ENCODE data around the gene TIMP3.

TIMP3 gene

DNA sequence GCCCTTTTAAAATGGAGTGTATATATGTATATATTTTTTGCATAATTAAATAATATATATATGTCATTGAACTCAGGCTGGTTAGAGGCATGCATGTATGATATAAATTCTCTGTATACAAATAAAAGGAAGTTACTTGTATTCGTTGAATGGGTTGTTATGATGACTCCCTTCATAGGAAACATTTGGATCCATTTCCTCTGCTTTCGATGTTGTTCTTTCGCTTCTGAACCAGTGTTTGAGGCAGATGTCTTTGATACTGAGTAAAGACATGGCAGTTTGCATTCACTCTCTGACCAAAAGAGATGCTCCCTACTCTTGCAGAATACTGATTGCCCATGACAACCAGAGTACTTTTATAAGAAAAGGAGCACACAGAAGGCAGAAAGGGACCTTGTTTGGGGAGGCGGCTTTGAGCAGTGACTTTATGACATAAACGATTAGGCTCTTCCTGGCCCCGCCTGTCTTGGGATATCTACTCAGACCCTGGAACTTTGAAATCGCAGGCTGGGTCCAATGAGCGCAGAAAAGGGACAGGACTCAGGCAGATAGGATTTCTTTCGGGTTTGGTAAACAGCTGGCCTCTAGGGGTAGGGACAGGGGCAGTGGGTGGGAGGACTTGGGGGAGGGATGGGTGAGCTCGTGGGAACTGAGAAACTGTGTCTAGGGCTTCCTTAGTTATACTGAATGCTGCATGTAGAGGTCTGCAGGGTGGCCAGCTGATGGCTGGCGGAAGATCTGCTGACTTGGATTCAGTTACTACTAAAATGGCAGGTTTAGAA is 23.2 kb downstream of the TIMP3 start:
- no peak overlapping the region for H3K27ac ChIP-seq (ENCODE audit: low read length)
- no peaks in the 10 kb centered on the region for H3K9me3 ChIP-seq (ENCODE audit: control insufficient read depth in 1 of 2, low read length in 2 of 2)
- no peak overlapping the region for H3K4me3 ChIP-seq (ENCODE audit: low read depth in 1 of 2, low read length in 2 of 2)
- peaks cover 18 to 68% of the 10 kb centered on the region in 2 donors for H3K4me1 ChIP-seq (ENCODE audit: control insufficient read depth in 1 of 2, insufficient read depth in 2 of 2, low read length in 2 of 2)
- H3K27me3 ChIP-seq (ENCODE audit: low read depth, low read length), result no peaks in the 10 kb centered on the region
- H3K36me3 ChIP-seq (ENCODE audit: control insufficient read depth in 1 of 2, insufficient read depth in 2 of 2, low read length in 2 of 2), result peaks cover 0 to 4% of the 10 kb centered on the region in 2 donors

DNA sequence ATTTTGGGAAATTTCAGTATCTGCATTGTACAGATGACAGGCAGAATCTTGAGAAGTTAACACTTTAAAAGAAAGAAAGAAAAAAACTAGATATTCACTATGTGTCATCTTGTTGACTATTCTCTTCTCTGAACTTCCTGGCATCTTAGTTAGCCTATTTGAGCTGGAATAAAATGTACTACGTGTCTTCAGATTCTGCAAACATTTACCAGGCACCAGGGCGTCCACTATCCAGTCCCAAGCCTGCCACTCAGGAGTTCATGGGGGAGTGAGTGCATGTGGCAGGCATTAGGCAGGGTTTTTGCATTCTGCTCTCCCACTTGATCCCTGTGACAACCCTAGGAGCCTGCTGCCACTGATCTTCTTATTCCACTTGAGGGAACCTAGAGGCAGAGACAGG is 25.0 kb downstream of the TIMP3 start:
- H3K4me1 ChIP-seq (ENCODE audit: control insufficient read depth in 1 of 2, insufficient read depth in 2 of 2, low read length in 2 of 2), result peaks cover 18 to 69% of the 10 kb centered on the region in 2 donors
- H3K27me3 ChIP-seq (ENCODE audit: low read depth, low read length), result no peaks in the 10 kb centered on the region
- H3K9me3 ChIP-seq (ENCODE audit: control insufficient read depth in 1 of 2, low read length in 2 of 2), result no peaks in the 10 kb centered on the region
- peak overlapping the region; percentile 57 for H3K27ac ChIP-seq (ENCODE audit: low read length)
- no peak overlapping the region for H3K4me3 ChIP-seq (ENCODE audit: low read depth in 1 of 2, low read length in 2 of 2)
- H3K36me3 ChIP-seq (ENCODE audit: control insufficient read depth in 1 of 2, insufficient read depth in 2 of 2, low read length in 2 of 2), result peaks cover 0 to 4% of the 10 kb centered on the region in 2 donors

DNA sequence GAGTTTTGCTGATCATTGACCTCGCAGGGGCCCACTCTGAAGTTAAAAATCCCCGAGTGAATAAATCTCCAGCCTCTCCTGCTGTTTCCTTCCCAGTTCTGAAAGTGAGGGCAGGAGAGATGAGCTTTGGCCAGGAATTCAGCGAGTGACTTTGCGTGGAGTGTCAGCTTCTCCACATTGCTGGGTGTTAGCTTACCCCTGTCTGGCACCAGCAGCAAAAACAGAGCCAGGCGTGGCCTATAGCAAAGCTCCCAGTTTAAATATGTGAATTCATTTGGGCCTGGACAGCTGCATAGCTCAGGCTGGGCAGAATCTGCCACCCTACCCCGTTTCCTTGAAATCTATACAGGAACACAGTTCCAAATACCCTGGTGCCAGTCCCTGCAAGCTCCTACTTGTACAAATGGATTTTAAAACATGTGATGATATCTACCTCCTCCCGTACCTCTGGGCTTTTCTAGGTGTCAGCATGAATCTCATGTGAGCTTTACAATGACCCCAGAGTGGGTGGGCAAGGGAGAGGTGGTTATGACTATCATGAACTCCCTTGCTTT is 25.6 kb downstream of the TIMP3 start:
- peaks cover 0 to 4% of the 10 kb centered on the region in 2 donors for H3K36me3 ChIP-seq (ENCODE audit: control insufficient read depth in 1 of 2, insufficient read depth in 2 of 2, low read length in 2 of 2)
- H3K4me1 ChIP-seq (ENCODE audit: control insufficient read depth in 1 of 2, insufficient read depth in 2 of 2, low read length in 2 of 2), result peaks cover 18 to 70% of the 10 kb centered on the region in 2 donors
- no peak overlapping the region for H3K4me3 ChIP-seq (ENCODE audit: low read depth in 1 of 2, low read length in 2 of 2)
- H3K27me3 ChIP-seq (ENCODE audit: low read depth, low read length), result no peaks in the 10 kb centered on the region
- H3K9me3 ChIP-seq (ENCODE audit: control insufficient read depth in 1 of 2, low read length in 2 of 2), result no peaks in the 10 kb centered on the region
- H3K27ac ChIP-seq (ENCODE audit: low read length), result peak overlapping the region; percentile 57

DNA sequence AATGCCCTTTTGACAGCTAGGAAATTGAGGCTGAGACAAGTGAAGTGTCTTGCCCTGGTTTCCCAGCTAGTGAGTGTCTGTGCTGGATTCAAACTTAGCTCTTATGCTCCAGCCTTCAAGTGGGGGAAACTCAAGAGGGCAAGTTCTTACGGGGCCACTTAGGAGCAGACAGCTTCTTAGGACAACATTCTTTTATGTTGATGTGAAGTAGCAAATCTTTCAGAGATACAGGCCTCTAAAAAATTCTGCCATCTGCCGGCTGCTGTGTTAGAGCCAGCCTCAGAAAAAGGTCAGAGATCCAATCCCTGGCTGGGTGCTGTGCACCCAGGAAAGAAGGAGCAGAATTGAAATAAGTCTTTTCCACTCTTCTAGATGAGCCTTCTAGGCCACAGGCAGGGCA is 26.6 kb downstream of the TIMP3 start:
- Histone ChIP-seq H3K9me3 (ENCODE audit: control insufficient read depth in 1 of 2, low read length in 2 of 2) (no peaks in the 10 kb centered on the region), H3K4me1 (ENCODE audit: control insufficient read depth in 1 of 2, insufficient read depth in 2 of 2, low read length in 2 of 2) (peaks cover 18 to 66% of the 10 kb centered on the region in 2 donors), H3K4me3 (ENCODE audit: low read depth in 1 of 2, low read length in 2 of 2) (no peak overlapping the region), H3K36me3 (ENCODE audit: control insufficient read depth in 1 of 2, insufficient read depth in 2 of 2, low read length in 2 of 2) (peaks cover 0 to 4% of the 10 kb centered on the region in 2 donors), H3K27ac (ENCODE audit: low read length) (peak overlapping the region; percentile 1), H3K27me3 (ENCODE audit: low read depth, low read length) (no peaks in the 10 kb centered on the region)

DNA sequence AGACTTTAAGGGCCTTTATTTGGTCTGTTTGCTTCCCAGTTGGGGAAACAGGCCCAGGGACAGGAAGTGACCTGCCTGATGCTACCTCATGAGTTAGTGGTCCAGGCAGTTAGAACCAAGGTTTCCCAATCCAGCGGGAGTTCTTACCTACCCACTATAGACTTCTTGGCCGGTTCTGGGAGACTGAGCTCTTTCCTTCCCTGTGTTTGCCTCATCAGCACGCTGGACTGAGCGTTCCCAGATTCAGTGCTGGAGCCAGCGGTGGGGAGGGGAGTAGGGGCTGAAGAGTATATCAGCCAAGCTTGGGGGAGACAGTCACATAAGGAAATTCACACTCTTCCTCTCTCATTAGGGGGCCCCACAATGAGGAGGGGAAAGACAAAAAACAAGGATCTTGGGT is 27.1 kb downstream of the TIMP3 start:
- H3K27ac ChIP-seq (ENCODE audit: low read length), result no peak overlapping the region
- H3K9me3 ChIP-seq (ENCODE audit: control insufficient read depth in 1 of 2, low read length in 2 of 2), result no peaks in the 10 kb centered on the region
- H3K36me3 ChIP-seq (ENCODE audit: control insufficient read depth in 1 of 2, insufficient read depth in 2 of 2, low read length in 2 of 2), result peaks cover 0 to 4% of the 10 kb centered on the region in 2 donors
- H3K4me3 ChIP-seq (ENCODE audit: low read depth in 1 of 2, low read length in 2 of 2), result no peak overlapping the region
- peaks cover 18 to 62% of the 10 kb centered on the region in 2 donors for H3K4me1 ChIP-seq (ENCODE audit: control insufficient read depth in 1 of 2, insufficient read depth in 2 of 2, low read length in 2 of 2)
- H3K27me3 ChIP-seq (ENCODE audit: low read depth, low read length), result no peaks in the 10 kb centered on the region

DNA sequence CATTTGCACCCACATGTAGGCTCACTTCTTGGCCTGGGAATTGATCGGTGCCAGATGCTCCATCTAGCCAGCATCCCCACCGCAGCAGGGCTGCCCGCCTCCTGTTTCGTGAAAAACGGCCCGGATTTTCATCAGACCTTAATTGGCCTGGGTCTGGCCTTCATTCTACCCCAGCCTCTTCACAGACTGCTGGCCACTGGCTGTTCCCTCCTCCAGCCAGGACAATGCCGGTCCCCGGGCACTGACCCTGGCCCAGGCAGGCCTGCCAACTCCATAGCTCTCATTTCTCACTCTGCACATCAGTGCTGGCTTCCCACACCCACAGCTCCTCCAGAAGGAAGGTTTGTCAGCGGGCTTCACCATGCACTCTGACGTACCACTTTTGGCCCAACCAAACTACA is 27.9 kb downstream of the TIMP3 start:
- H3K4me1 ChIP-seq (ENCODE audit: control insufficient read depth in 1 of 2, insufficient read depth in 2 of 2, low read length in 2 of 2), result peaks cover 18 to 61% of the 10 kb centered on the region in 2 donors
- H3K27me3 ChIP-seq (ENCODE audit: low read depth, low read length), result no peaks in the 10 kb centered on the region
- no peak overlapping the region for H3K27ac ChIP-seq (ENCODE audit: low read length)
- no peak overlapping the region for H3K4me3 ChIP-seq (ENCODE audit: low read depth in 1 of 2, low read length in 2 of 2)
- peaks cover 2 to 4% of the 10 kb centered on the region in 2 donors for H3K36me3 ChIP-seq (ENCODE audit: control insufficient read depth in 1 of 2, insufficient read depth in 2 of 2, low read length in 2 of 2)
- no peaks in the 10 kb centered on the region for H3K9me3 ChIP-seq (ENCODE audit: control insufficient read depth in 1 of 2, low read length in 2 of 2)

DNA sequence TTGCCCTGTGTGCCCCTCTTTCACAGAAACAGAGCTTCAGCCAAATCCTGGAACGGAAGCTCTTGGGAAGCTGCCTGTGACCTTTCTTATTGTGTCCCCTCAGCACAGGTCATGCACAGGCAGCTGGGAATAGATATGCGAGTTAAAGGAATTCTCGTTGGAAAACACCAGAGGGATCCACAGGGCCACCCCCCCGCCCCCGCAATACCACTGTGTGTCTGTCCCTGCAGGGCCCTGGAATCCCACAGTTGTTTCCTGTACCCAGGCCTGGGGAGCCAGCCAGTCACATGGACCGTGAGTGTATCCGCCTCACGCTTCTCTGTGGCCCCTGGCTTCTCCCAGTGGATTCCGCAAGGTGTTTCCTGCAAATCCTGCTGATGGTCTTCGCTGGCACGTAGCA is 29.0 kb downstream of the TIMP3 start:
- no peaks in the 10 kb centered on the region for H3K27me3 ChIP-seq (ENCODE audit: low read depth, low read length)
- H3K36me3 ChIP-seq (ENCODE audit: control insufficient read depth in 1 of 2, insufficient read depth in 2 of 2, low read length in 2 of 2), result peaks cover 8% of the 10 kb centered on the region in 2 donors
- no peak overlapping the region for H3K27ac ChIP-seq (ENCODE audit: low read length)
- H3K4me3 ChIP-seq (ENCODE audit: low read depth in 1 of 2, low read length in 2 of 2), result no peak overlapping the region
- no peaks in the 10 kb centered on the region for H3K9me3 ChIP-seq (ENCODE audit: control insufficient read depth in 1 of 2, low read length in 2 of 2)
- H3K4me1 ChIP-seq (ENCODE audit: control insufficient read depth in 1 of 2, insufficient read depth in 2 of 2, low read length in 2 of 2), result peaks cover 18 to 55% of the 10 kb centered on the region in 2 donors

DNA sequence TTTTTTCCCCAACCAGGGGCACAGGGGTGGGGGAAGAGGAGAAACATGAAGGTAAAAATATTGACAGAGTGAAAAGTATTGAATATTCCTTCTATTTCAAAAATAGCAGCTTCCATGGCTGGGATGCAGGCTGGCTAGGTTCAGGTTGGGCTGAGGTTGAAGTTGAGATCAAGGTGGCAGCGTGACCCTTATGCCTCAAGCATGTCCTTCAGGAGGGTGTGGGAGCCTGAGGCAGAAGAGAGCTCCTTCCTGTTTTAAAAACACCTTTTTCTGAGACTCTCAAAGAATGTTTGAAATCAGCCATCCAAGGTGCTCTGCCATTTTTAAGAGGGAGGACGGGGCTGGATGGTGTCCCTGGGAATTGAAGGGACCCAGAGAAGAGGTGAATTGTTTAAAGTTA is 29.5 kb downstream of the TIMP3 start:
- no peak overlapping the region for H3K27ac ChIP-seq (ENCODE audit: low read length)
- no peaks in the 10 kb centered on the region for H3K27me3 ChIP-seq (ENCODE audit: low read depth, low read length)
- peaks cover 8% of the 10 kb centered on the region in 2 donors for H3K36me3 ChIP-seq (ENCODE audit: control insufficient read depth in 1 of 2, insufficient read depth in 2 of 2, low read length in 2 of 2)
- peaks cover 18 to 55% of the 10 kb centered on the region in 2 donors for H3K4me1 ChIP-seq (ENCODE audit: control insufficient read depth in 1 of 2, insufficient read depth in 2 of 2, low read length in 2 of 2)
- H3K9me3 ChIP-seq (ENCODE audit: control insufficient read depth in 1 of 2, low read length in 2 of 2), result no peaks in the 10 kb centered on the region
- H3K4me3 ChIP-seq (ENCODE audit: low read depth in 1 of 2, low read length in 2 of 2), result no peak overlapping the region

DNA sequence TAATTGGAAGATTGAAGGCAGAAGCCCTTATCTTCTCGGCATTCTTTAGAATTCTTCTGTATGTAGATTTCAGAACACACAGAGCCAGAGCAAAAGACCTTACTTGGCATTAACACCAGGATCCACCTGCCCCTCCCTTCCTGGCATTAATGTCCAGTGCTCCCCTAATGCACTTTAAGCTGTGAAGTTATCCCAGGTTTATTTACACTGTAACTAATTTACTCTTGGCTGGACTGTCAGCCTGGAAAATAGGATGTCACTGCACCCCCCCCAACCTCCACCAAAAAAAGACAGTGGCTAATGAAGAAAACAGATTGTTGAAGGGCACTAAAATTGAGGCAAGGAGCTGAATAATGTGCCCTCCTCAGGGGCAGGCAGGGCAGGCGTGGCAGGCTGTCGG is 30.1 kb downstream of the TIMP3 start:
- Histone ChIP-seq H3K4me1 (ENCODE audit: control insufficient read depth in 1 of 2, insufficient read depth in 2 of 2, low read length in 2 of 2) (peaks cover 18 to 60% of the 10 kb centered on the region in 2 donors), H3K4me3 (ENCODE audit: low read depth in 1 of 2, low read length in 2 of 2) (no peak overlapping the region), H3K9me3 (ENCODE audit: control insufficient read depth in 1 of 2, low read length in 2 of 2) (no peaks in the 10 kb centered on the region), H3K27ac (ENCODE audit: low read length) (no peak overlapping the region), H3K27me3 (ENCODE audit: low read depth, low read length) (no peaks in the 10 kb centered on the region), H3K36me3 (ENCODE audit: control insufficient read depth in 1 of 2, insufficient read depth in 2 of 2, low read length in 2 of 2) (peaks cover 8% of the 10 kb centered on the region in 2 donors)

DNA sequence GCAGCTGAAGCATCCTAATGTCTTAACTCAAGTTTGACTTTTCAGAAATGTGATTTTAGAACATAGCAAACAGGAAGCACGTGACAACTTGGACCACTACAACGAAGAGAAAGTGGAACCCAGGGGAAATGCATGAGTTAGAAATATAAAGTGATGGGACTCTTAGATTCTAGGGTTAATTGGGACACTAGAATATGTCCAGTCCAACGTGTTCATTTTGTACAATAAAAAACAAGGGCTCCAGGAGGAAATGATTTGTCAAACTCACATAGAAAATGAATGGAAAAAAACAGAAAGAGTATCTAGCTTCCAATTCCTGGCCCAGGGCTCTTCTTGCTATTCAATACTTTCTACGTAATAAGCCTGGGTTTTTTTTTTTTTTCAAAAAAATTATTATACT is 30.7 kb downstream of the TIMP3 start:
- no peak overlapping the region for H3K4me3 ChIP-seq (ENCODE audit: low read depth in 1 of 2, low read length in 2 of 2)
- H3K36me3 ChIP-seq (ENCODE audit: control insufficient read depth in 1 of 2, insufficient read depth in 2 of 2, low read length in 2 of 2), result peaks cover 8% of the 10 kb centered on the region in 2 donors
- peaks cover 12 to 63% of the 10 kb centered on the region in 2 donors for H3K4me1 ChIP-seq (ENCODE audit: control insufficient read depth in 1 of 2, insufficient read depth in 2 of 2, low read length in 2 of 2)
- no peak overlapping the region for H3K27ac ChIP-seq (ENCODE audit: low read length)
- H3K9me3 ChIP-seq (ENCODE audit: control insufficient read depth in 1 of 2, low read length in 2 of 2), result no peaks in the 10 kb centered on the region
- H3K27me3 ChIP-seq (ENCODE audit: low read depth, low read length), result no peaks in the 10 kb centered on the region

DNA sequence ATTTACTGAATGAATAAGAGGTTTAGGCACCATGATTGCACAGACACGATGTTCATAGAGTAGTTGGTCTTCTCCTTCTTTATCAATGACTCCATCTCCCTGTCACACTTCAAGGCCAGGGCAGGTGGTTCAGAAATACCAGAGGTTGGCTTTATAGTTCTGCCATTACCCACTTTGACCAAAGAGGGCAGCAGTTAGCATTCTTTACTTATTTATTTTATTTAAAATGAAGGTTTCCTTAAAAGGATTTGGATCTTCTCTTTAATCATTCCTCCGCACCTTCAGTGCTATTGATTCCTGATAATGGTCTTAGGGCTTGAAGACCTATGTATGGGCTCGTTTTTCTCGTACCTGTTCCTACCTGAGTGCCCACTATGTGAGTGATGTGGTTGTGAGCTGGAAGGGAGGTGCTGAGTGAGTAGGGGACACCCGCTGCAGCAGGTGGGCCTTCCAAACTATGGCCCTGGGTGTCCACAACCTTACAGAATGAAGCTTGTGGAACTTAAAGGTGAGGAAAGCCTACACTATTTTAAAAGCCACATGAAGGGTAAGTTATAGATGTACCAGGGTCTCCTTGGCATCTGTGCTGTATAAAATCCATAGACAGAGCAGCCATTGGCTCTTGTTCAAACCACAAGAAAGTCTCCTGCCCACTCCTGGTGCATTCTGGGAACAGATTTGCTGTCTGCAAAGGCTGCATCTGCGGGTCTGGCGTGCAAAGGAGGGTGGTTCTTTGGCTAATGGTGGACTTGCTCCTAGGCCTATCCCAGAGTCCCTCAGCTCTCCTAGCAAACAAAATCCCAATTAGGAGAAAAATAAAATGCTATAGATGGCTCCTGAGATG is 35.0 kb downstream of the TIMP3 start:
- Histone ChIP-seq H3K27me3 (ENCODE audit: low read depth, low read length) (no peaks in the 10 kb centered on the region), H3K36me3 (ENCODE audit: control insufficient read depth in 1 of 2, insufficient read depth in 2 of 2, low read length in 2 of 2) (peaks cover 4 to 8% of the 10 kb centered on the region in 2 donors), H3K27ac (ENCODE audit: low read length) (no peak overlapping the region), H3K9me3 (ENCODE audit: control insufficient read depth in 1 of 2, low read length in 2 of 2) (no peaks in the 10 kb centered on the region), H3K4me3 (ENCODE audit: low read depth in 1 of 2, low read length in 2 of 2) (no peak overlapping the region), H3K4me1 (ENCODE audit: control insufficient read depth in 1 of 2, insufficient read depth in 2 of 2, low read length in 2 of 2) (peaks cover 0 to 62% of the 10 kb centered on the region in 2 donors)

Data from muscle layer of duodenum (tissue), 2 donors.